NCI-H510A (cell line): ENCODE results near the gene AMOTL2.
A peak's percentile ranks its signal among the peaks of the same experiment; 100 is the strongest.

Source experiments
- DNase-seq: peaks from one replicate; lab custom pipeline; 2025; lab: John Stamatoyannopoulos, UW

AMOTL2 gene

DNA sequence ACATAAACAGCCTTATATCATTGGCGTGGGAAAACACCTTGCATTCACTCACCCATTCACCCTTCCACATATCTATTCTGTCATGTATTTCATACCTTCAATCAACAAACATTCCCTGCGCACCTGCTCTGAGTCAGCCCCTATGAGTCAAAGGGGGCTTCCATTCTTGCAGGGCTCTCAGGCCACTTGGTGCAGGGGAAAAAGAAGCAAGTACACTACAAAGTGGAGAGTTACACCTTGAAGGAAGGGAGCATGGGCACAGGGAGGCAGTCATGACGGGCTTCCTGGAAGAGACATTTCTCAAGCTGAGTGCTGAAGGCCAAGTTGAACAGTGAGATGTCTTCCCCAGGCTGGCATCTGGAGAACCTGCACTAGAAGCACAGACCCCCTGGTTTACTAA is 4.6 kb upstream of the AMOTL2 start:
- DNase-seq, result no peak

GRCh38 chr3:134378384-134378783 is 4.1 kb upstream of the AMOTL2 start:
- no peak for DNase-seq

DNA sequence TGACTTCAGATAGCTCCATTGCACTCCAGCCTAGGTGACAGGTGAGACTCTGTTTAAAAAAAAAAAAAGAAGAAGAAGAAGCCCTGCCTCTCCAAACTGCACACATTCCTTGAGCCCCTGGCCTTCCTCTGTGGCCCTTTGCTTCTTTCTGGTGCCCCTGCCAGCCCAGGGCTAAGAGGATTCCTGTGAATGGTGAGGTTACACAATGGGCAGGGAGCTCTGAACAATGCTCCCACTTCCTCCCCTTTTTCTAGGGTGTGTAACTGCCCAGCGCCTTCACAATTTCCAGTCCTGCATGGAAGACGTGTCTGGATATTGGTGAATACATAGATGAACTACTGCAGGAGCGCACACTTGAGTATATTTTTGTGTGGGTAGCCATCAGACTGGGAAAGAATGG is 3.6 kb upstream of the AMOTL2 start:
- DNase-seq, result no peak

DNA sequence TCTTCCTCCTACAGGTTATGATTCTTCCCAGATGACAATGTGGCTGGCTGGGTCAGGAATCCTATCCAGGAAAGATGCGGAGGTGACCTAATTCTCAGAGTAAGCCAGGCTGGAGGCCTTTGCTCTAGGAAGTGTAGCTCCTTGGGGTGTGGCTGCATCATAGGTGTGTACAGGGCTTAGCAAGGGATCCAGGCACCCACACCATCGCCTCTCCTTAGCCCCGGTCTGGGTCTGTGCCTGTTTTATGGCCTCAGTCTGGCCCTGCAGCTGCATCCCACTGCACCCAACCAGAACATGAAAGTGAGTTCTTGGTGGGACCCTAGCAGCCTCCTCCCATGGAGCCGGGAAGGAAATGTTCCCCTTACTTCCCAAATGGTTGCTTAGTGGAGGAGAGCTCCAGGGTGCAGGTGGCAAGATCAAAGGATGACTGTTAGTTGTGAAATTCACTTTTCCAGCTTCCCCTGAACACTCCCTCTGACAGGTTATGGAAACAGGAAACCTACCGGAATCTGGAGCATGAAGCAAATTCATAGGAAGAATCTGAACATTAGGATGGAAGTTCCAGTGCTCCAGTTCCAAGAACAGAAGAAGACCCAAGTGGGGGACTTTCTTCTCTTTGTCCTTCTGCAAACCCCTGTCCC is 2.7 kb upstream of the AMOTL2 start:
- DNase-seq, result no peak

DNA sequence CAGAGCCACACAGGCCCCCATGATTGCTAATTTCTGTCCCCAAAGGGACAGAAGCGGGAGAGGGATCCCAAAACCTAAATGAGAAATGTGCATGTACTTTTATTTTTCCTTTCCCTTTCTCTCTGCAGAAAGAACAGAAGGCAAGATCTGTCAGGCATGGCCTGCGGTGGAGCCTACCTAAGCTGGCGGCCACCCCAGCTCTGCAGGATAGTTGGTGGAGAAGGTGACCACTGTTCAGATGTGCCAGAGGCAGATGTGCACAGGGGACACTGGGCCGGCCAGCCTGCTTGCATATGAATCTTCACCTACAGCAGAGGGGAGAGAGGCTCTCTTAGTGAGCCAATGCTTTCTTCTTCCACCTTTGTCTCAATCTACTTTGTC is 2.1 kb upstream of the AMOTL2 start:
- DNase-seq, result no peak

DNA sequence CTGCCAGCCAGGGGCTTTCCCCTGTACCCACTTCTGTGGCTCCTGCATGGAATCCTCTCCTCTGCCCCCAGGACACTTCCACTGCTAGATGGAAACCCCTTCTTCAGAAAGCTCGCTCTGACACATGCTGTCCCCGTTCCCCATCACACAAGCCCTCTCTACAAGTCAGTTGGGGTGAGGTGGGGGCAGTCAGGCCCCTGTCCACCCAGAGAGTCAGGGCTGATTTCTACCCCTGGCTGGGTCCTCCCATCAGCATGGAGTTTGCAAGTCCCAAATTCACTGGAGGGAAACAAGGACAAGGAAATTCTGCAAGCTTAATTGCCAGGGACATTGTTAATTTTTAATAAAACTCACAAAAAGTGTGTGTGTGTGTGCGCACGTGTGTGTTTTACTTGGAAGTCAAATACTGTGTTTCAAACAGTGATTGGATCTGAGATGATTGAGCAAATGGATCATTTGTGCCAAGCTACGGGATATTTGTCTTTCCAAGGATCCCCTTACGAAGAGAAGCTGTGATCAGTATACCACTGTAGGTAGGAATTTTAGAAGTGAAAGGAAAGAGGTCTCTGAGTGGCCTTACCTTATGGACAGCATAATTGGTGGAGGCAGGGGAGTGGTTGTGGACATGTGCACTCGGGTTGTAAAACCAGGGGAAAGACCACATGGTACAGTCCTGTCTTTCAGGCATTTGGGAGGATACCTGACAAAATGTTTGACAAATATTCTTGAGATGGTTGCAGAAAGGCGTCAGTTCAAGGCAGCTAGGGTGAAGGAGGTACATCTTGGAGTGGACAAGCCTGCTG is 1.5 kb upstream of the AMOTL2 start:
- DNase-seq, result no peak

- DNase-seq, result no peak
Measured at GRCh38 chr3:134374791-134375581, 739 bp upstream of the AMOTL2 start.

GRCh38 chr3:134373271-134374104 is 759 bp downstream of the AMOTL2 start:
- DNase-seq, result peak; percentile 50

DNA sequence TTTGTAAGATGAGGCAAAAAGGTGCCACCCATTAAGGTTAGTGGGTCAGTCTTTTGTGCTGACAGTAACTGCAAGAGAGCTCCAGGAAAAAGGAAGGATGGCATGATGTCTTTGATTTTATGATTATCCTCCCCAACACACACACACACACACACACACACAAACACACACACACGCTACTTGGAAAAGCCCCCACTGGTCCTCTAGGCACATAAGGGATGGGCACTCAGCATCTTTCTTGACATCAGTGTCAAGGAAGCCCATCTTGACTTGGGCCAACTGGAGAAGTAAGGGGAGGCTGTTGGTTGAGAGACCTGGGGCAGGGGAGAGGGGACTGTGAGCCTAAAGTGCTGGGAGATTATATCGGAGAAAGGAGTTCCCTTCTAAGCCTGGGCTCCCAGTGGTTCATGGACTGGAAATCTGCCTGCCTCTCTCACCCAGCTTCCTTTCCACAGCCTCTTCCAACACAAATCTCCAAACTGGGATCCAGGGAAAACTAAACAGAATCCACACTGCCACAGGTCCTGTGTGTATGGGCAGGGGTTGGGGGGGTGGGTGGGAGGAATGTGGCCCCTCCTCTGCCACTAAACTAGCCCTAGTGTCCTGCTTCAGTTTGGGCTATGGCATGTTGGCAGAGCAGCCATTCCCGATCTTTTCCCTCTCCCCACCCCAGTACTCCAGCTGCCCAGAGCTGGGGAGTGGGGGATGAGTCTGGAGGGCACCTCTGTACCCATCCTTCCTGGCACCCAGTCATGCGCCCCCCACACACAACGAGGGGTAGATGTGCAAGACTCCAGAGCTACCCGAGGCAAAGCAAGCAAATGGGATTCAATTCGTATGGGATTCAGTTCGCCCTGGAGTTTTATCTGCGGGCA is 1.6 kb downstream of the AMOTL2 start:
- no peak for DNase-seq

DNA sequence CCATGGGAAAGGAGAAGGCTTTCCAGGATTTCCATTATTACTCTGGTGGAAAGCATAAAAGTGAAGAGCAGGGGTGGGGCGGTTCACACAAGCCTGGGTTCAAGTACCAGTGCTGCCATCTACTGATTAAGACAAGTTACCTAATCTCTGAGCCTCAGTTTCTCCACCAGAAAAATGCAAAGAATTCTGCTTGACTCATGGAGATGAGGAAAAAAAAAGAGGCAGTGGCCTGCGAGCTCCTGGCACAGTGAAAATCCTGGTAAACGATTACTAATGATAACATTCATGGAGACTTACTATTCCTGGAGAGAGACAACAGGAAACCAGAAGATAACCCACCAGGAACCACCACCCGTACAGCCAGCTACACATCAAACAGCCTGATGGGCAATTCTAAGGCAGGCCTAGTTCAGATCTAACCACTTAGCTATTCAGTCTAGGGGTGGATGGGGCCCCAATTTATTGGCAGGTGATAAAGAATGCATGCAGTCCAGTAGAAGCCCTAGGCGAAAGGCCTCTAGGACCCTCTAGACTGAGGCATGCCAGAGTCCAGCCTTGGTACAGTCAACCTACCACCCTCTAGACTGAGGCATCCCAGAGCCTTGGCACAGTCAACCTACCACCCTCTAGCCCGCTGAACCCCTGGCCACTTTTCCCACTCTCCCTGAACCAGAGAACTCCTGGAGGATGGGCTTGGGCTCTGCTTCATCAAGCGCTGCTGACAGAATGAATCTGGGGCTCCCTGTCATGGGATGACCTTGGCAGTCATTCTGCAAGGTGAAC is 2.5 kb downstream of the AMOTL2 start:
- no peak for DNase-seq

DNA sequence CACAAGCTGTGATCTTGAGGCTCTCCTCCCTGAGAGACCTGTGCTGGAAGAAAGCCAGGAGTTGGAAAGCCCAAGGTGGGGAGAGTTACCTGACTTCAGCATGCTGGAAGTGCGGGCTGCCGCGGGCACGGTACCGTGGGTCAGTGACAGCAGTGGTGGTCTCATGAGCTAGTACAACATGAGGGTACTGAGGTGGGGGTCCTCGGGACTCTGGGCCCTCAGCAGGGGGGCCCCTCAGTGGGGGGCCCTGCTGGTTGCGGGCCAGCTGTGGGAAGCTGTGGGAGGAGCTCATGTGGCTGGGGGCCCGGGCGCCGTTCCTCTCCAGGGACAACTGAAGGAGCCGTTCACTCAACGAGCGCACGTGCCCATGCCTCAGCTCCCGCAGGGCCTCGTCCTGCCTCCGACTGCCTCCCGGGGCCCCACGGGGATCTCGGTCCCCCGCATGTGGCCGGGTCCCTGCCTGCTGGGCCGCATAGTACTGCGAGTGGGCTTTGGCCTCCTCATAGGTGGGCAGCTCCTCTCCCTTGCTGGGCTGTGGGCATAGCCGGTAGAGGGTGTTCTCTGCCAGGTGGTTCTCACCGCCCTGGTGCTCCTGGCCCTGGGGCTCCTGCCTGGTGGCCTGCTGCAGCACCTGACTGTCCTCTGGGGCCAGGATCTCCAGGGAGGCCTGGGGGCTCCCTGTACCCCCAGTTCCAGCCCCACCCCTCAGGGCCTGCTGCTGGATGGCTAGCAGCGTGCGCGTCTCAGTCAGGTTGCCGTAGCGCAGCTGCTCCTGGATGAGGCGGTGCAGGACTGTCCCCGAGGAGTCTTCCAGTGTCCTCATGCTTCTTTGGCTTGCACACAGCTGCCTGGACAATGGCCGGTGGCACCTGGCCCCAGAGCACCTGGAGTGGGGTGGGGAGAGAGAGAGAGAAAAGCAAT is 3.4 kb downstream of the AMOTL2 start:
- DNase-seq, result no peak

DNA sequence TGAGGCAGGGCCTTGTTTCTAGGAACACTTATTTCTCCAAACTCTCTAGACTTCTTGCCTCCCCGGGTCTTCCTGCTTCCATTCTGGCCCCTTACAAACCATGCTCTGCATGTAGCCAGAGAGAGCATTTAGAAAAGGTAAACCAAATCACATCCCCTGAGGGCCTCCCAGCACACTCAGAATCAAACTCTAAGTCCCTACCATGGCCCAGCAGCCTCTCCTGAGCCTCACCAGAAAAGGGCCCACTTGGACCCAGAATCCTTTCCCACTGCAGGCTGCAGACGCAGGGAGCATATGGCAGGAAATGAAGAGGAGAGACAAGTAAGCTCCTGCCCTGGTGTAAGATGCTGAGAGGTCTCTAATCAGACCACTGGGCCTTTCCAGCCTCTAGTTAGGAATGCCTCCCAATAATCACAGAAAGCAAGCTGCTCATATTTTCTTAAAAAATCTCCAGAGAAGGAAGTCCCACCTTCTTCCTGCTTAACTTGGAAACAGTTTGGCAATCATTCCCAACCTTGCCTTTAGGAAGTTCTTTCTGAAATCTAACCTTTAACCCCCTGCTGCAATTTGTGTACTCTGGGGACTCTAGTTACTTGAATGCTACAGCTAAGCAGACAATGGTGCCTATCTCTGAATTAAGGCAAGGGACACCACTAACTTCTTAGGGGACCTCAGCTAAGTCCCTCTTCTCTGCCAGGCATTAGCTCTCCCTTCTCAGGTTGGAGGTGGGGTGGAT is 4.2 kb downstream of the AMOTL2 start:
- no peak for DNase-seq

- no peak for DNase-seq
Measured at GRCh38 chr3:134369231-134369741, 5.0 kb downstream of the AMOTL2 start.

- DNase-seq, result no peak
Measured at GRCh38 chr3:134368751-134369105, 5.5 kb downstream of the AMOTL2 start.

- DNase-seq, result no peak
Measured at GRCh38 chr3:134367869-134368750, 6.1 kb downstream of the AMOTL2 start.

GRCh38 chr3:134366928-134367811 is 7.1 kb downstream of the AMOTL2 start:
- DNase-seq, result no peak
